DOHH2 (cell line): ENCODE measurements around the gene ARIH1.

Experiments used
- EZH2phosphoT487 ChIP-seq: fragments of 200-600 bp; sonication (generic); IDR thresholded peaks from 2 replicates; pipeline ENCODE4 v1.6.1; 2017; ENCODE audit warnings: borderline replicate concordance, mild to moderate bottlenecking, antibody characterized with exemption, low read length, moderate library complexity, mixed read lengths
- TF ChIP-seq, protein P1 (sequence below): fragments of 200-600 bp; sonication (generic); IDR thresholded peaks from one replicate; pipeline ENCODE4 v1.5.1; 2014; ENCODE audit warnings: antibody characterized with exemption, mild to moderate bottlenecking, low read depth, low read length; ENCODE audit not compliant: poor library complexity, severe bottlenecking

DNA sequence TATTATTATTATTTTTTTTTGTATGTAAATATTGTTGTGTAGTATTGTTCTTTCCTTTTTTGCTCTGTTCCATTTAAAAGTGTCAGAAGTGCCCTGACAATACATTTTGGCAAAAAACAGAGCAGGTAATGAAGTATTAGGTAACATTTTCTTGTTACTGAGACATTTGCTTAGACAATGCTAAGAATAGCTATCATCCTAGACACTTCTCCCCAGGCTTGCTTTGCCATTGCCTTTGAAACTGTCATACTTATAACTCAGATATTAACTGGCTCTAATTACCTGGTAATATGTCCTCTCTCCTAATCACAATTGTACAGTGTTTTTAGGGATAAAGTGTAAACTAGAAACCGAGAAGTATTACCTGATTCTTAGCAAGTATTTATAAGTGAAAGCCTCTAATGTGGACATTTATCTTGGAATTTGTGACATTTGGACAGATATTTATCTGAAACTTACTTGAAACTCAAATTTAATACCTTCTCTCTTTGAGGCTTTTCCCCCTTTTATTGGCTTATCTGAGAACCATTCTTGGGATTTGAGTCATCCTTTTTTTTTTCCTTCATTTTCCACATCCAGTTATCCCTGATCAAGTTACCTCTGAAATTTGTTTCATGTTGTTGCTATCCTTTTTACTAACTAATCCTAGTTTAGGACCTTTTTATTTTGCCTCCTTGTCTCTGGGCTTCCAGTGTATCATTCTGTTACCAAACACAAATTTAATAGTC lies 13.1 kb downstream of the ARIH1 start:
- TF ChIP-seq, protein P1, sequence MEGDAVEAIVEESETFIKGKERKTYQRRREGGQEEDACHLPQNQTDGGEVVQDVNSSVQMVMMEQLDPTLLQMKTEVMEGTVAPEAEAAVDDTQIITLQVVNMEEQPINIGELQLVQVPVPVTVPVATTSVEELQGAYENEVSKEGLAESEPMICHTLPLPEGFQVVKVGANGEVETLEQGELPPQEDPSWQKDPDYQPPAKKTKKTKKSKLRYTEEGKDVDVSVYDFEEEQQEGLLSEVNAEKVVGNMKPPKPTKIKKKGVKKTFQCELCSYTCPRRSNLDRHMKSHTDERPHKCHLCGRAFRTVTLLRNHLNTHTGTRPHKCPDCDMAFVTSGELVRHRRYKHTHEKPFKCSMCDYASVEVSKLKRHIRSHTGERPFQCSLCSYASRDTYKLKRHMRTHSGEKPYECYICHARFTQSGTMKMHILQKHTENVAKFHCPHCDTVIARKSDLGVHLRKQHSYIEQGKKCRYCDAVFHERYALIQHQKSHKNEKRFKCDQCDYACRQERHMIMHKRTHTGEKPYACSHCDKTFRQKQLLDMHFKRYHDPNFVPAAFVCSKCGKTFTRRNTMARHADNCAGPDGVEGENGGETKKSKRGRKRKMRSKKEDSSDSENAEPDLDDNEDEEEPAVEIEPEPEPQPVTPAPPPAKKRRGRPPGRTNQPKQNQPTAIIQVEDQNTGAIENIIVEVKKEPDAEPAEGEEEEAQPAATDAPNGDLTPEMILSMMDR, result no peak
- TF ChIP-seq EZH2phosphoT487, result no peak
